HG03571 (cell line): ENCODE measurements around the gene TMEM109.

Source experiments
- ATAC-seq: cut with Tn5 transposase; IDR thresholded peaks from one replicate; pipeline ENCODE4 v1.9.1; 2021; ENCODE audit not compliant: unreplicated experiment

The TMEM109 gene

DNA sequence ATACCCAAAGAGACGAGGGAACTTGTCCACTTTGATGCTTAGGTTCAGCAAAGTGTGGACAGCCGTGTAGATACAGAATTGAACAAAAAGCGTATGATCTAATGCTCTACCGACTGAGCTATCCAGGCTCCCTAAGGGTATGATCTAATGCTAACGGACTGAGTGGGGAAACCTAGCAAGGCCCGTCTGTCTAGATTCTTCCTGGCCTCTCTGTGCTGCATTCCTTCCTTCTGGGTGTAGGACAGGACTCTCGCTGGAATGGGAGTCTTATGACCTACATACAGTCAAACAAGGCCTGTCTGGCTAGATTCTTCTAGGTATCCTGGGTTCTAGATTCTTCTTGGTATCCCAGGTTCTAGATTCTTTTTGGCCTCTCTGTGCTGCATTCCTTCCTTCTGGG is 46.4 kb downstream of the TMEM109 start:
- ATAC-seq, result no peak

DNA sequence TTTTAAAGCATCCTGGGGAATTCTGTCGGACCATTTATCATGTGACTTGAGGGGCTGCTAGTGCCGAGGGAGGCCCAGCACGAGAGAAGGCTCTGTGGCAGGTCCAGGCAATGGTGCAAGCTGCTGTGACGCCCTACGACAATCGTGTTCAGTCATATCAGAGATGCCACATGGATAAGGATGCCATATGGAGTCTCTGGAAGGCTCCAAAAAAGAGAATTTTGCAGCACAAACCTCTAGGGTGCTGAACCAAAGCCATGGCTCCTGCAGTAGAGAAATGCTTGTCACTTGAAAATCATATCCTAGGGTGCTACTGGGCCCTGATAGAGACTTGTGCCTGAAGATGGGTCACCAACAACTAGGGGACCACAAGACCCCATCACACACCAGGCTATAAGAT is 50.8 kb downstream of the TMEM109 start:
- ATAC-seq, result no peak

DNA sequence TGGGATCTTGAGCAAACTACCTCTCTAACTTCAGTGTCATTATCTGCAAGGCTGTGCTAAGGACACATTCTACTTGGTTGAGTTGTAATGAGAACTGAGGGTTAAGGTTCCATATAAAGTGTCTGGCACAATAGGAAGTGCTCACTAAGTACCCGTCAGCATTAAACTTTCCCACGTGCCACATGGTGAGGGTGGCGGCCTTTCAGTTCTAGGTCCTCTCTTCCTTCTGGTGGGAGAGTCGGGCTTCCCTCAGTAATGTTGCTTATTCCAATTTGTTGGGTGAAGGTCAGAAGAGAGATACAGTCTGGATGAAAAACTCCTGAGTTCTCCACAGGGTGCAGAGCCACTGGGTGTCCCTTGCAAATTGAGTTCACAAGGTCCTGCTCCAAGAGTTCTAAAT is 52.9 kb downstream of the TMEM109 start:
- ATAC-seq, result no peak

DNA sequence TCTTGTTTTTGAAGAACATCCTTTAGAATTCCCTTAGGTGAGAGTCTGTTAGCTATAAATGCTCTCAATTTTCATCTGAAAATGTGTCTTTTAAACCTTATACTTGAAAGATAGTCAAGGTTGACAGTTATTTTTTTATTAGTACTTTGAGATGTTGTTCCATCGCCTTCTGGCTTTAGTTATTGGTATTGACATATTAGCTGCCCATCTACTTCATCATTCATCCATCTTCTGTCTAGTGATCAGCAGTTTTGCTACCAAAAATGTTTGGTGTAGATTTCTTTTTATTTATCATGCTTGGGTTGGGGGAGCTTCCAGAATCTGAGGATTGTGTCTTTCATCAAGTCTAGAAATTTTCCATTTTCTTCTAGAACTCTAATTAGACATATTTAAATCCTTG is 54.3 kb downstream of the TMEM109 start:
- no peak for ATAC-seq

DNA sequence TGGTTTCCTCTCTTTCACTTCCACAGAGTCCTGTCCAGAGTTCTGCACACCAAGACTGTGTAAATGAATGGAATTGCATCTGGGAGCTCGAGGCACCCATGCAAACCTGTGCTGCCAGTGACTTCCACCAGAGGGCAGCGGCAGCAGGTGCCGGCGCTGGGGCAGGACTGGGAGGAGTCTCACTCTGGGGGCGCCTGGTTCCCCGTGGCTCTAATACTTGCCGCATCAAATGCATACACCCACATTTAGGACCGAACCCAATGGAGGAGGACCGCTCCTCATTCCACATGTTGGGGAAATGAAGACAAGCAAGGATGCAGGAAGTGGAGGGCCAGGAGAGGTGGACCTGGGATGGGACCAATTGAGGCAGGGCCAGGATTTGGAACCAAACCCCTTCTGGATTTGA is 56.4 kb downstream of the TMEM109 start:
- no peak for ATAC-seq

DNA sequence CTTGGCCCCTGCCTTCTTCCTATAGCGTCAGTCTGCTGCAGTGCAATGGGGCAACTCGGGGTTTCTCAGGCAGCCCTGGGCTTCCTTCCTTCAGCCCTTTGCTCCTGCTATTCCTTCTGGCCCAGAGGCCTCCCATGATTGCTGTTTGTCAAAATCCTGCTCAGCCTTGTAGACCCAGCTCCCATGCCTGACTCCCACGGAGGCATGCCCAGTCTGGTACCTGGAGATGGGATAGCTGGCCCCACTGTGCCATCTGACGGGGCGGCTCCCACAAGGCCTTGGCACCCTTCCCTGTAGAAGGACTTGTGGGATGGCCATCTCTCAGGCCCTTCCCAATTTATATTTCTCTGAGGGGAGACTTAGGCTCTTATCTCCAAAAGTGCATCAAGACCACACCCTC is 56.9 kb downstream of the TMEM109 start:
- no peak for ATAC-seq

DNA sequence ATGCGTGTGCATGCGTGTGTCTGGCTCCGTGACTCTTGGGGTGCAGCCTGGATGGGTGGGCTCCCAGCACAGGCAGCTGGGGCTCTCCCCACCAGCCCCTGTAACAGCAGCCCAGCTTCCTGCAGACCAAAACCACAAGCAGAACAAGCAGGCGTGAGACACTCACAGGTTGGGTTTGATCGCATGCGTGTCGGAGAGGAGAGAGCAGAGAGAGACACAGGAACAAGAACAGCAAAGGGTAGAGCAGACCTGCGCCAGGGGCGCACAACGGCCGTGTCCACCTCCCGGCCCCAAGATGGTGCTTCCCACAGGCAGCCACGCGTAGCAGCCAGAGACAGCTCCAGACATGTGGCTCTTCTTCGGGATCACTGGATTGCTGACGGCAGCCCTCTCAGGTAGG is 57.6 kb downstream of the TMEM109 start, which contains the start of gene CD6:
Gene CD6 (plus strand): TSS at position 161 of the 400 bp plus-strand sequence. CDS start 186 bp downstream, at position 347.
- ATAC-seq, result no peak

DNA sequence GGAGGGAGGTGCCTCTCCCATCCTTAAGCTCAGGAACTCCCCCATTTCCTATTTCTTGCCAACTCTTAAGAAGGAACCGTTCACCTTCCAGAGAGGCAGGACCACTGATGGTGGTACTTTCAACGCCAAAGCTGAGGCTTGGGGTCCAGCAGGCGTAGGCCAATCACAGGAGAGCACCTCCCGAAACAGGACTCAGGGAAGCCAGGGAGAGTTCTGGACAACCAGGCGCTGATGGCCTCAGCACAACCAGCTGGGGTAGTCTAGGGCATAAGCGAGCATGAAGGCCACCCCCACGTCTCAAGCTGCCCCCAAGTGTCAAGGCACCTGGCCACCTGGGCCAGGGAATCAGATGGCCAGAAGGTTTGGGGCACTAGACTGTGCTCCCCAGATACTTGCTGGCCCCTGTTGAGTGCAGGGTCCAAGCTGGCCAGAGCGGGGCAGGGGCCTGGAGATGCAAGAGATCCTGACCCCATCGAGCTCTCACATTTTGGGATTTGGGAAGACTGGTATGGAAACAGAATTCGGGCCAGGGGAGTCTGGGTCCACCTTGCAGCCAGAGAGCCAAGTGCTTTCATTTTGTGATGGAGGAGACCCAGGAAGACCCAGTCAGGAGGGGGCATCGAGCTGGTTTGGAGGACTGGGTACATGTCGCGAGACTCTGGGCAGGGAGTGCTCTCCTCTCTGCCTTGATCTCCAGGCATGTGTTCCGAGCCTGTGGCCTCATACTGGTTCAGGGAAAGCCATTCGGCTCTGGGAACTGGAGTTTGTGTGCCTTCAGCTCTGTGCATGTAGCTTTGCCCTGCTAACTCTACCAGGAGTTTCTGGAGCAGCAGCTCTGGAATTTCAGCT is 58.4 kb downstream of the TMEM109 start:
- ATAC-seq, result no peak
